ENCODE data around the gene LPAR1.

Gene LPAR1

DNA sequence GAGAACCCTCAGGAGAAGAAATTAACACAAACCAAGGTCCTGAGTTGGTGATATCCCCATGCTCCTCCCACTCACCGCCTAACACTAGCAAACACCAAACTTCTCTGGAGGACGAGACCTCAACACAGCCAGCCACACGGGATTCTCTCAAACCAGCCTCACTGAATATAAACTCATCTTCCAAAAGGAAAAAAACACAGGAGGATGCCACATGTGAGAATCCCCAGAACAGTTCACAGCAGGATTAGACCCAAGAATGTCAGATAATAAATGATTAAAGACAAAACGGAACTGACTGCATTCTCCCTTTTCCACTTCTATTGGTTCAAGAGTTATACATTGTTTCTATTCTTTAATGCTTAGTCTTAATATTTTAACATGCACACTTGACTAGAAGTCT, 89.2 kb downstream of the LPAR1 start:
- no peak for DNase-seq

- no peak for DNase-seq
Observed at GRCh38 chr9:110947491-110948044, 90.7 kb downstream of the LPAR1 start.

- DNase-seq, result no peak
Observed at GRCh38 chr9:110942522-110942921, 95.7 kb downstream of the LPAR1 start.

GRCh38 chr9:110940951-110941557, 97.2 kb downstream of the LPAR1 start:
- DNase-seq, result no peak

- no peak for DNase-seq
Observed at GRCh38 chr9:110939573-110939972, 98.7 kb downstream of the LPAR1 start.

DNA sequence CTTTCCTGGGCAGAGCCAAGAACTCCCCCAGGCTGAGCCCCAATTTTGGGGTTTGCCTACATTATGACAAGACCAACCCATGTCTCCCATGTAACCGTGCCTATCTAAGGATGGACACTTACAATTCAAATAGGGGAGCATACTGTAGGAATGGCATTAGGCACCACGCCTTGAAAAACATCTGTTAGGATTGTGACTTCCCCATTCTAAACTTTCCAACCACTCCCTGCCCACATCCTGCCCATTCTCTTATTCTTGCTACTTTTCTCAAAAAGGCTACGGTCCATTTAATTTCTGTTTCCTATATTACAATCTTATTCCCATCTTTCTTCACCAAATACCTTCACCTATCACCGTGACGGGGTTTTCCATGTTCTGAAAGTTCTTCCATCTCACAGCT, 99.2 kb downstream of the LPAR1 start:
- no peak for DNase-seq

DNA sequence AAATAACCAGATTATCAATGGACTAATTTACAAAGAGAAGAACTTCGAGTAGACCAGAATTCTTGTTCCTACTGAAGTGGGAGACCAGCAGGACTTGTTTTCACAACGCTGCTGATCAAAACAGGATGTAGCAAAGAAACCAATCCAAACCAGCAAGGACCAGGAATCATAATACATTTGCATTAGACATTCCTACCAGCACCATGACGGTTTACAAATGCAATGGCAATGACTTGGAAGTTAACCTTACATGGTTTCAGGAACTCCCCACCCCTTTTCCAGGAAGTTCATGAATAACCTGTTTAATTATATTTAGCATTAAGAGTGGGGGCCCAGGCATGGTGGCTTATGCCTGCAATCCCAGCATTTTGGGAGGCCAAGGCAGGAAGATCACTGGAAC, 100.0 kb downstream of the LPAR1 start:
- DNase-seq, result no peak

- DNase-seq, result no peak
Observed at GRCh38 chr9:110936719-110937452, 101.4 kb downstream of the LPAR1 start.

DNA sequence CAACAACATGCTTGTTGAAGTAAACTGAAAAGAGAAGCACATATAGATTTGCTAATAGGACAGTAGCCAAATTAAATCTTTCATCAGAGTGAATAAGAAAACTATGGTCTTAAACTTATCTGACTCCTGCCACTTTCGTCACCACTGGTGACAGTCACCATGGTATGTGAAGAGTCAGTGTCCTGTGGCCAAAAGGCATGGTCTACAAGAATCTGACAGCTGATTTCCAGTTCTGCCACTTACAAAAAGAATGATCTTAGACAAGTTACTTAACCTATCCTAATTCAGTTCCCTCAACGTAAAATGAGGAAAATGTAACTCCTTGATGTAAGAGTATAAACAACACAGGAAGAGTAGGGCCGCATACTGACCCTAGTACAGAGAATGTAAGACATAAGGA, 102.0 kb downstream of the LPAR1 start:
- DNase-seq, result no peak

GRCh38 chr9:110935829-110936228, 102.4 kb downstream of the LPAR1 start:
- no peak for DNase-seq

DNA sequence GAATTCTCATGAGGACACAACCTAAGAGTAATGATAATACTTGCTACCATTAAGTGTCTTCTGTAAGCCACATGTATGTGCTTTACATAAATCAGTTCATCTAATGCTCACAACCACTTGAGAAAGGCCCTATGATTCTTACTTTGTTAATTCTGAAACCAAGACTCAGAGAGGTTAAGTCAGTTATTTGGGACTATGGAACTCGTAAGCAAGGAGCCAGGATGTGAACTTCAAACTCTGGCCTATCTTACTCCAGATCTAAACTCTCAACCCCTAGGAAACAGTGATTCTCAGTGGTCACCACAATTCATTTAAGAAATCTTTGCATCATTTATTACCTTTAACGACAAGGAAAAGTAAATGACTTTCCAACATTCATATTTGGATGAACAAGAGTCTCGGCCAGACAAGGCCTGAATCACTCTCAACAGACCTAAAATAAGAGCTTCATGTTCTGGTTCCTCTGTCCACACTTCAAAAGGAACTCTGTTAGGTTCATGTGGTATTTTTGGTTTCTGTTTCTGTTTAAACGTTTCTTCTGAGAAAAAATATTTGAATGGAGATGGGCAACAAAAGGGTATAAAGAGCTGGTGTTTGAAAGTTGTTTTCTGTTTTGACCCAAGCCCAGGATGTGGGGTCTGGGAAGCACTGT, 104.8 kb downstream of the LPAR1 start:
- DNase-seq, result no peak

DNA sequence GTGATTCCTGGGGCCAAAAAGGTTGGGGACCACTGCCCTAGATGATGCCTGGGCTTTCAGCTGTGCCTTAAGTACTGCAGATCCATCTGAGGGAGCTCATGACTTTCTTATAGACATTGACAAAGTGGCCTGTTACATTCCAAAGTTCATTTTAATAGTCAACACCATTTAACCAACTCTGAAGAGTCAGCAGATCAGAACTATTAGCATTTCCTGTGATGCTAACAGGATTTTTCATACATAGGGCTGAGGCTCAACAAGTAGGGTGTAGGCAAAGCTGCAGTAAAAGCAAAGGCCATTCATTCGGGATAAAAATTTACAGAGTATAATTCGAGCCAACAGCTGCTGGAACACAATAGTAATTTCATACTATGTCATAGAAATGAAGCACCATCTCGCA, 105.4 kb downstream of the LPAR1 start:
- DNase-seq, result no peak

GRCh38 chr9:110928599-110928998, 109.7 kb downstream of the LPAR1 start:
- no peak for DNase-seq

DNA sequence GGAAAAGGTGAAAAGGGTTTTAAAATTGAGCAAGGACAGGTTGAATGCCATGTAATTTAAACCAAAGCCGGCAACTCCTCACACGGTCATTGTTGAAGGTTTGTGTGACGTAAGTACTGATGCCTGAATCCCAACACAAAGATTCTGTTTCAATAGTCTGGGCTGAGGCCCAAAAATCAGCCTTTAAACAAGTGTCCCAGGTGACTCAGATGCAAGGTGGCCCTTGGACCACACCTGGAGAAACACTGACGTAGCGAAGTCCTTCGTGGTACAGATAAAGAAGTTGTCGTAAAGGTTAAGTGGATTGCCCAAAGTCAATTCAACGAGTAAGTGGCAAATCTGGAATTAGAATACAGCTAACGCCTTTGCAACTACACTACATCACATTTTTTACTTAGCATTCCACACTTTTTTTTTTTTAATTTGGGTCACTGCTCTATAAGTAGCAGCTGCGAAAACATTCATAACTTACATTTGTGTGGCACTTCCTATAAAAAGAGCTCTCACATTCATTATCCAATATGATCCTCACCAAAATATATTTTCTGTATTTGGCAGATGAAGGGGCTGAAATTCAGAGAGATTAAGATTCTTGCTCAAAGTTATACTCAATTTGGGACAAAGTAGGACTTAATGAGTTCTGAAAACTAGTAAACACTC, 111.3 kb downstream of the LPAR1 start:
- no peak for DNase-seq

DNA sequence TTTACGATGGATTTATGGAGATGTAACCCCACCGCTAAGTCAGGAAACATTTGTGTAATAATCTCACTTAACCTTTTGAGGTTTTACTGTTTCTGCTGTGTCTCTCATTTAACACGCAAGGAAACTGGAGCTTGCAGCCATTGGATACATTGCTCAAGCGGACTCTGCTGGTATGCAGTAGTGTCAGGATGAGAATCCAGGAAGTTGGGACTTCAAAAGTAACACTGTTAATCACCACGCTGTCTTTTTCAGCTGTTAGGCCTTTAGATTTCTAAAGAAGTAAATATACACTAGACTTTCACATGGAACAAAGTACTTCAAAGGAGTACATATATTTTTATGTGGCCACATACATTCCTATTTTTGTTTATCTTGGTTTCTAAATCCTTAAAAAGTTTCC, 114.7 kb downstream of the LPAR1 start:
- no peak for DNase-seq

DNA sequence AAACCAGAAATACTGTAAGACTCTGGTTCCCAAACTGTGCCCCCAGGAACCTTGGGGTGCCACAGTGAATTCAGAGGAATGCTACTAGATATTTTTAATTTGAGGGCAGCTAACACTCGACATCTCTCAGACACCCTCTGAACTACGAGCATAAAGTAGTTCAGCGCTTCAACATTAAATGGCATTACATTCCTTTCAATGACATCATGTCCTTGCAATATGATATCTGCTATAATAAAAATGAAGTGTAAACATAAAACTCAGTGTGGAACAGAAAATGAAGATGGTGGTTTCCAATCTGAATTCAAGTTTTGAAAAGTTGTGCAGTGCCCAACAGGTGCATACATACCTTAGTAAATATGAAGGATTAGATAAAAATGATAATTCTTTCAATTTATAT, 116.1 kb downstream of the LPAR1 start:
- no peak for DNase-seq

GRCh38 chr9:110921705-110922104, 116.6 kb downstream of the LPAR1 start:
- DNase-seq, result no peak

- no peak for DNase-seq
Observed at GRCh38 chr9:110919609-110920008, 118.7 kb downstream of the LPAR1 start.

DNA sequence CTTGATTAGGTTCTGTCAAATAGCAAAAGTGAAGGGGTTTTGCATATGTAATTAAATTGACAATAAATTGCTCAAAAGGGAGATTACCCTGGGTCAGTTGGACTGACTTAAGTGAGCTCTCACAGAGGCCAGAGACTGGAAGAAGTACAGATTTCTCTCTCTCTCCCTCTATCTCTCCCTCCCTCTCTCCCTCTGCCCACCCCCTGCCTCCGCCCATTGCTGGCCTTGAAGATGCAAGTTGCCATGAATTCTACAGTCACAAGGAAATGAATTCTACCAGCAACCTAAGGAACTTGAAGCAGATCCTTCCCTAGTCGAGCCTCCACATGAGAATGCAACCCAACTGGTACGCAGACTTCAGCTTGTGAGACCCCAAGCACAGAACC, 119.2 kb downstream of the LPAR1 start:
- no peak for DNase-seq

DNA sequence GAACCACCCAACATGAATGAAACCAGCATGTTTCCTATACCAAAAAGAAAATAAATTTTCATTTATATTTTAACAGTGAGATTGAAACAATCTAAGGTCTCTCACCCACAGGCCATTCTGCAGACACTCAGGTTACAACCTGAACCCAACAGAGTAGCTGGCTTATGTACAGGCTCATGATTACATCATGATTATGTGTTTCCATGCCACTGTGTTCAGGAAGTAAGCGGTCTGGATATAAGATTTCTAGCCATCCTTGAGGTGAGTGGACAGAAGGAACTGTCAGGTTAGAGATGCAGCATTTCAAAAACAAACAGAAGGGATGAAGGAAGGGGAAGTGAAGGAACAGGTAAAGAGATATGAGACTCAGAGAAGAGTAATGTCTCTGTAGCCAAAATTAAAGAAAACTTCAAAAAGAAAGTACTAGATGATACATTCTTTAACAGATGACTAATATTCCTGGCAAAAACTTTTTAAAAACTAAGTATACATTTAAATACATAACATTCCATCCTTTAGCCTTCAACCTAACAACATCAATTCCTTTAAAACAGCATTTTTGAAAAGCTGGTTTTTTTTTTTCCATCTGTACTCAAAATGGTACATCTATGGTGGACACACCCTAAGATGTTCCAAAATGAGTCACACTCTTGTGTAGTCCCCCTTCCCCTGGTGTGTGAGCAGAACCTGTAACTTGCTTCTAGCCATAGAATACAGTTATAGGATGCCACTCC, 119.8 kb downstream of the LPAR1 start:
- no peak for DNase-seq

- no peak for DNase-seq
Observed at GRCh38 chr9:110916403-110916802, 121.9 kb downstream of the LPAR1 start.

- DNase-seq, result no peak
Observed at GRCh38 chr9:110912419-110913291, 125.6 kb downstream of the LPAR1 start.

Data from CD4-positive, alpha-beta T cell treated with Interleukin-1 beta for 1 hour (primary cell).